Measurements from ENCODE around the gene DHRS4.
"Not testable (repeated sequence)": the region's sequence is repeated elsewhere in the genome, so short reads cannot be mapped to it uniquely, and the experiment has no call there.

Gene DHRS4

GRCh38 chr14:23941669-23942068 lies 11.9 kb upstream of the DHRS4 start:
- DNase-seq, result no peak

DNA sequence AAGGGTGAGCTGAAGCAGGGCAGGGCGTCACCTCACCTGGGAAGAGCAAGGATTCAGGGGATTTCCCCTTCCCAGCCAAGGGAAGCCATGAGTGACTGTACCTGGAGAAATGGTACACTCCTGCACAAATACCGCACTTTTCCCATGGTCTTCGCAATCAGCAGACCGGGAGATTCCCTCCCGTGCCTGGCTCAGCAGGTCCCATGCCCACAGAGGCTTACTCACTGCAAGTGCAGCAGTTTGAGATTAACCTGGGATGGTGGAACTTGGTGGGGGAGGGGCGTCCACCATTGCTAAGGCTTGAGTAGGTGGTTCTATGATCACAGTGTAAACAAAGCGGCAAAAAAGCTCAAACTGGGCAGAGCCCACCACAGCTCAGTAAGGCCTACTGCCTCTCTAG lies 11.0 kb upstream of the DHRS4 start:
- no peak for DNase-seq

DNA sequence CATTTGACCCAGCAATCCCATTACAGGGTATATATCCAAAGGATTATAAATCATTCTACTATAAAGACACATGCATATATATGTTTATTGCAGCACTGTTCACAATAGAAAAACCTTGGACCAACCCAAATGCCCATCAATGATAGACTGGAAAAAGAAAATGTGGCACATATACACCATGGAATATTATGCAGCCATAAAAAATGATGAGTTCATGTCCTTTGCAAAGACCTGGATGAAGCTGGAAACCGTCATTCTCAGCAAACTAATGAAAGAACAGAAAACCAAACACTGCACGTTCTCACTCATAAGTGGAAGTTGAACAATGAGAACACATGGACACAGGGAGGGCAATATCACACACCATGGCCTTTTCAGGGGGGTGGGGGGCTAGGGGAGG lies 4.5 kb upstream of the DHRS4 start:
- DNase-seq, result not testable (repeated sequence)

GRCh38 chr14:23950411-23951135 lies 3.0 kb upstream of the DHRS4 start:
- DNase-seq, result no peak

- DNase-seq, result not testable (repeated sequence)
Measured at GRCh38 chr14:23951136-23951466, 2.5 kb upstream of the DHRS4 start.

DNA sequence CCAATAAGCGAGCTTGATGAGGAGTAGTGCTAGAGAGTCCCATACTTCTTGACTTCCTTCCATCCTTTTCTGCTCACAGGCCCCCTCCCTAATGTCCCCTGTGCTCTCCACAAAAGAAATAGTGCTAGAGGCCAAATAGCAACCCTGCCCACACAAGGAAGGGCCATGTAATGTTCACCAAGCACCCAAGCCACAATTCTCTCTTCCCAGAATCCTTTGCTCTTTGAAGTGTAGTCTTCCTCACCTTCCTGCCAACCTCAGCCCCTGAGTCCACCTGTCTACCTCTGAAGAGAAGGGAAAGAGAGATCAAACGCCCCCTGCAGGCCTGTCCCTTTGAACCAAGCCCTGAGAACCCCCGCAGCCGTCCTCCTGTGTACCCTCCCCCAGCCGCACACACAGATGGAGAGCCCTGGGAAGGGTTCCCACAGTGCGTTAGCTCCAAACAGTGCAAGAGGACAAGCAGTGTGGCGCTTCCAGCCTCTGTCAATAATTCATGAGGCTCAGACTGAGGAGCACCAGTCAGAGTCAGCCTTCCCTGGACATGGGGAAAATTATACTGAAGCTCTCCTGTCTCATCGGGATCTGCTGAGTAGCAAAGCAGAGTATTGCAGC lies 1.9 kb upstream of the DHRS4 start:
- DNase-seq, result no peak

- DNase-seq, result not testable (repeated sequence)
Measured at GRCh38 chr14:23953116-23953463, 480 bp upstream of the DHRS4 start.

GRCh38 chr14:23954279-23954614 lies 677 bp downstream of the DHRS4 start:
- DNase-seq, result not testable (repeated sequence)

DNA sequence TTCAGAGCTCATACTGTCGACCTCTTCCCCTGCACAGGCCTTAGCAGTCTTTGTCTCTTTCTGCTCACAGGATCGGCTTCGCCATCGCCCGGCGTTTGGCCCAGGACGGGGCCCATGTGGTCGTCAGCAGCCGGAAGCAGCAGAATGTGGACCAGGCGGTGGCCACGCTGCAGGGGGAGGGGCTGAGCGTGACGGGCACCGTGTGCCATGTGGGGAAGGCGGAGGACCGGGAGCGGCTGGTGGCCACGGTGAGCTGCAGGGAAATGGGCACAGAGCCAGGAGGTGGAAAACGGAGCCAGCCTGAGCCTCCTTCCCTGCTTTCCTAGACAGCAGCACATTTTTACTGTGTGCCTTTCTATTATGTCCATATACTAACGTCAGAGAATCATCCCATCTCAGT lies 1.4 kb downstream of the DHRS4 start:
- not testable (repeated sequence) for DNase-seq

DNA sequence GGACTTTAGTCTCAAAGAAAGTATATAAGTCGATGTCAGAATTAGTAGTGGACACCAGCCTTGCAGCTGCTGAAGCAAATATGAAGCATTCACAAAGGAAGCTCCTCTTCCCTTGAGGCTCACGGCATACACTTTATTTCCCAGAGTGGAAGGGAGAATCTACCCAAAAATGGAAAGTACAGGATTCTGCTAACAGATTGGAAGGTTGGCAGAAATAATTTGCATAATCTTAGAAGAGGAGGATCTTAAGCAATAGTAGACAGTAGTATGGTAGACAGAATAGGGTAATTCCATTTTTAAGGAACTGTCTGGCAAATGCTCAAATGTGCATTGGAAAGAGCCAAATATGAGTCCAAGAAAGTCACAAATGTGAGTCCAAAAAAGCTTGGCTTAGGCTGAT lies 2.2 kb downstream of the DHRS4 start:
- DNase-seq, result not testable (repeated sequence)

GRCh38 chr14:23957913-23958569 lies 4.5 kb downstream of the DHRS4 start:
- DNase-seq, result not testable (repeated sequence)

DNA sequence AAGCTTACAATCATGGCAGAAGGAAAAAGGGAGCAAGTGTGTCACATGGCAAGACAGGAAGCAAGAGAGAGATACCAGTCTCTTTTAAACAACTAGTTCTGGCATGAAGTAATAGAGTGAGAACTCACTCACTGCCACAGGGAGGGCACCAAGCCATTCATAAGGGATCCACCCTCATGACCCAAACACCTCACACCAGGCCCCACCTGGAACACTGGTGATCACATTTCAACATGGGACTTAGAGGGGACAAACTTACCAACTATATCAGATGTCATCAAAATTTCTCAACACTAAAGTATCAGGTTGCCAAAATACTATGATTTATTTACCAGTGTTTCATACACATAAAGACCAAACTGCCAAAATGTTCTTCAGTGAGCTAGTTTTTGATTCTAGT lies 7.3 kb downstream of the DHRS4 start:
- DNase-seq, result not testable (repeated sequence)

- DNase-seq, result not testable (repeated sequence)
Measured at GRCh38 chr14:23961704-23962103, 8.1 kb downstream of the DHRS4 start.

DNA sequence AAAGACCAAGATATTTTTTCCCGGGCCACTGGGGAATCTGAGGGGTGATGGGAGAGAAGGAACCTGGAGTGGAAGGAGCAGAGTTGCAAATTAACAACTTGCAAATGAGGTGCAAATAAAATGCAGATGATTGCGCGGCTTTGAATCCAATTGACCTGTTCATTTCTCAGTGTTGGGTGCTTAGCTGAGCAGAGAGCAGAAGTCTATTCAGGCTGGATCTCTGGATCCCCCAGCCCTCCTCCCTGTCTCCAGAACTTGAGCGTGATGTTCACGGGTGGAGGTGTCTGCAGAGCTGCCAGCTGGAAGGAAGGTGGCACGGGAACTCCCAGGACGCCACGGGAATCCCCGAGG lies 15.5 kb downstream of the DHRS4 start:
- DNase-seq, result not testable (repeated sequence)

DNA sequence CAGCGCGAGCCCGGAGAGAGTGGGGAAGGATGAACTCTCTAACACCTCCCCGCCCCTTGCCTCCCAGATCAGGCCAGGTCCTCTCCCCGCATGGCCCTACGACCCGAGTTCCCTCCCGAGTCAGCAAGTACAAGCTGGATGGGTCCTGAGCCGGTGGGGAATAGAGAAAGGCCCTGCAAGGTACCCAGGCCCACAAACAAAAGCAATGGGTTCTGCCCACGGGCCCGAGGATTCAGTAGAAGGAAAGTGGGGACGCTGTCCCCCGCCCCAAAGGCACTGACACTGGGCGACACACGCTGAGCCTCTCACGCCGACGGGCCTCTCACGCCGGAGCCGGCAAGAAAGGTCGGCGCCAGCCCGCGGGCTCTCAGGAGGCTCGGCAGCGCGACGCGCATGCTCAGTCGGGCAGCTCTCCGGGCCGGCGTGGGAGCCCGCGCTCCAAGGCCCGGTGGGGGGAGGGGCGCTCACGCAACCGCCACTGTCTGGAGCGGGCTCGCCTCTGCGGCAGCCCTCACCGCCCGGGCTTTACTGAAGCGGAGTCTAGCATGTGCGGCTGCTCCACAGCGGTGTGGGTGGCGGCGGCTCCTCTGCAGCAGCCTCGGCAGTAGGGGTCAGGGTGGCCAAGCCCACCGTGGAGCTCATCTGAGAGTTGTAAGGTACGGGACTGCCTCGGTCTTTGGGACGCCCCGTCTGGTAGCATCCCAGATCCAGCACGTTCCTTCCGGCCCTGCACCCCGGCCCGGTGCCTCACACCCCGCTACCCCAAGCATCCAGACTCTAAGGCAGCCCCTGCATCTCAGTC lies 16.1 kb downstream of the DHRS4 start:
- DNase-seq, result peak; percentile 80

DNA sequence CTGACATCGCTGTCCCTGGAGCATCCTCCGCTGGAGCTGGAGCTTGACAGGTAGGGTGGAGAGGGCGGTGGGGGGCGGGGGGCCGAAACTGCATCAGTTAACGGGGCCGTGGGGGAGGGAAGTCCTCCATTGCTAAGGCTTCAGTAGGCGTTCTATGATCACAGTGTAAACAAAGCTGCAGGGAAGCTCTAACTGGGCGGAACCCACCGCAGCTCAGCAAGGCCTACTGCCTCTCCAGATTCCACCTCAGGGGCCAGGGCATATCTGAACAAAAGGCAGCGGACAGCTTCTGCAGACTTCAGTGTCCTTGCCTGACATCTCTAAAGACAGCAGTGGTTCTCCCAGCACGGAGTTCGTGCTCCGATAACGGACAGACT lies 16.7 kb downstream of the DHRS4 start:
- not testable (repeated sequence) for DNase-seq

DNA sequence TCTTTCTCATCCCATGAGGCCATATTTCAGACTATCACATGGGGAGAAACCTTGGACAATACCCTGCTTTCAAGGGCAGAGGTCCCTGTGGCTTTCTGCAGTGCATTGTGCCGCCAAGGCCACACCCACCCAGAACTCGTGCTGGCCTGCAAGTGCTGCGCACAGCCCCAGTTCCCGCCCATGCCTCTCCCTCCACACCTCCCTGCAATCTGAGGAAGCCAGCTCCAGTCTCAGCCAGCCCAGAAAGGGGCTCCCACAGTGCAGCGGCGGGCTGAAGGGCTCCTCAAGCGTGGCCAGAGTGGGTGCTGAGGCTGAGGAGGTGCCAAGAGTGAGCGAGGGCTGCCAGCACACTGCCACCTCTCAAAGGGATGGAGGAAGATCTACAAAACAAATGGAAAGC lies 19.6 kb downstream of the DHRS4 start:
- DNase-seq, result not testable (repeated sequence)

DNA sequence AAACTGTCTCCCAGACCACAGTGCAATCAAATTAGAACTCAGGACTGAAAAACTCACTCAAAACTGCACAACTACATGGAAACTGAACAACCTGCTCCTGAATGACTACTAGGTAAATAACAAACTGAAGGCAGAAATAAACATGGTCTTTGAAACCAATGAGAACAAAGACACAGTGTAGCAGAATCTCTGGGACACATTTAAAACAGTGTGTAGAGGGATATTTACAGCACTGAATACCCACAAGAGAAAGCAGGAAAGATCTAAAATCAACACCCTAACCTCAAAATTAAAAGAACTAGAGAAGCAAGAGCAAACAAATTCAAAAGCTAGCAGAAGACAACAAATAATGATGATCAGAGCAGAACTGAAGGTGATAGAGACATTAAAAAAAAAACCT lies 20.5 kb downstream of the DHRS4 start:
- DNase-seq, result not testable (repeated sequence)

- DNase-seq, result not testable (repeated sequence)
Measured at GRCh38 chr14:23977208-23977607, 23.6 kb downstream of the DHRS4 start.

GRCh38 chr14:23981951-23982813 lies 28.6 kb downstream of the DHRS4 start:
- DNase-seq, result not testable (repeated sequence)

GRCh38 chr14:23984891-23985602 lies 31.5 kb downstream of the DHRS4 start:
- DNase-seq, result no peak

DNA sequence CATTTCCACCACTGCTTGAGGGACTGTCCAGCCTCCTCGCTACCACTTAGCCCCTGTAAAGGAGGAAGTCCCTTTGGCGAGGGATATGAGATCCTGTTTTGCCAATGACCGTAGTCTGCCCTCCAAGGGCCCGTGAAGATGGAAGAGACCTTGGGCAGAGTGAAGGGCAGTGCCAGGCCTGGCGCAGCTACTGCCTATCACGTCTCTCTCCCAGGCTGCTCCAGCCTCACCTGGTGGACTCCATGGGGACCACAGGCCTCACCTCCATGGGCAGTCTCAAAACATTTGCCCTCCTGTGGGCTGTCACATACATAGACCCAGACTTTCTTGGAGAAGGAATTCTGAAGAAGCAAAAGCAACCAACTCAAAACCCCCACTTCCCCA lies 34.6 kb downstream of the DHRS4 start:
- not testable (repeated sequence) for DNase-seq

All from stimulated activated CD4-positive, alpha-beta T cell treated with anti-CD3 and anti-CD28 coated beads, Interleukin-15, amount 100 ng/mL, for 24 hours (primary cell).